GM20000 (cell line): ENCODE data around the gene C2CD4D.
"Not testable (repeated sequence)": the region's sequence is repeated elsewhere in the genome, so short reads cannot be mapped to it uniquely, and the experiment has no call there.

ENCODE experiments used
- DNase-seq: peaks from one replicate; pipeline ENCODE4 v3.0.0; 2012; ENCODE audit warnings: low spot score
- TF ChIP-seq, protein P1 (sequence below): IDR thresholded peaks from 2 replicates; pipeline ENCODE4 v1.5.1; 2012; ENCODE audit warnings: mild to moderate bottlenecking, control low read depth; ENCODE audit errors: extremely low read depth, missing control alignments

C2CD4D gene

DNA sequence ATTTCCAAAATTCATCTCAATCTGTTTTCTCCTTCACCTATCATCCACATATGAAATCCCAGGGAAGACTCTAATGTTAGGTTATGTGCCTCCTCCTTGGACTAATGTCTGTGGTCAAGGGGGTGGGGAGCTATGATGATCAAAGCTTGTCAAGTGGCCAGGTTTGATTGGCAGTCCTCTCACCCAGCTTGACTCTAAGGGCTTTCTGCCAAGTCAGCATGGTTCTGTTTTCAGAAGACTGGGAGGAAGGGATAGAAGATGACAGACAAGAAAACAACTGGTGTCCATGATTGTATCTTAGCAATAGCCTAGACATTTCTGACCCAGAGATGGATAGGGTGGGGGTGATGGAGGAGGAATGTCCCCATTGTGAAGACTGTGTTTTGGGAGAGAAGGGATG lies 23.0 kb upstream of the C2CD4D start:
- TF ChIP-seq, protein P1, sequence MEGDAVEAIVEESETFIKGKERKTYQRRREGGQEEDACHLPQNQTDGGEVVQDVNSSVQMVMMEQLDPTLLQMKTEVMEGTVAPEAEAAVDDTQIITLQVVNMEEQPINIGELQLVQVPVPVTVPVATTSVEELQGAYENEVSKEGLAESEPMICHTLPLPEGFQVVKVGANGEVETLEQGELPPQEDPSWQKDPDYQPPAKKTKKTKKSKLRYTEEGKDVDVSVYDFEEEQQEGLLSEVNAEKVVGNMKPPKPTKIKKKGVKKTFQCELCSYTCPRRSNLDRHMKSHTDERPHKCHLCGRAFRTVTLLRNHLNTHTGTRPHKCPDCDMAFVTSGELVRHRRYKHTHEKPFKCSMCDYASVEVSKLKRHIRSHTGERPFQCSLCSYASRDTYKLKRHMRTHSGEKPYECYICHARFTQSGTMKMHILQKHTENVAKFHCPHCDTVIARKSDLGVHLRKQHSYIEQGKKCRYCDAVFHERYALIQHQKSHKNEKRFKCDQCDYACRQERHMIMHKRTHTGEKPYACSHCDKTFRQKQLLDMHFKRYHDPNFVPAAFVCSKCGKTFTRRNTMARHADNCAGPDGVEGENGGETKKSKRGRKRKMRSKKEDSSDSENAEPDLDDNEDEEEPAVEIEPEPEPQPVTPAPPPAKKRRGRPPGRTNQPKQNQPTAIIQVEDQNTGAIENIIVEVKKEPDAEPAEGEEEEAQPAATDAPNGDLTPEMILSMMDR: no peak
- no peak for DNase-seq

DNA sequence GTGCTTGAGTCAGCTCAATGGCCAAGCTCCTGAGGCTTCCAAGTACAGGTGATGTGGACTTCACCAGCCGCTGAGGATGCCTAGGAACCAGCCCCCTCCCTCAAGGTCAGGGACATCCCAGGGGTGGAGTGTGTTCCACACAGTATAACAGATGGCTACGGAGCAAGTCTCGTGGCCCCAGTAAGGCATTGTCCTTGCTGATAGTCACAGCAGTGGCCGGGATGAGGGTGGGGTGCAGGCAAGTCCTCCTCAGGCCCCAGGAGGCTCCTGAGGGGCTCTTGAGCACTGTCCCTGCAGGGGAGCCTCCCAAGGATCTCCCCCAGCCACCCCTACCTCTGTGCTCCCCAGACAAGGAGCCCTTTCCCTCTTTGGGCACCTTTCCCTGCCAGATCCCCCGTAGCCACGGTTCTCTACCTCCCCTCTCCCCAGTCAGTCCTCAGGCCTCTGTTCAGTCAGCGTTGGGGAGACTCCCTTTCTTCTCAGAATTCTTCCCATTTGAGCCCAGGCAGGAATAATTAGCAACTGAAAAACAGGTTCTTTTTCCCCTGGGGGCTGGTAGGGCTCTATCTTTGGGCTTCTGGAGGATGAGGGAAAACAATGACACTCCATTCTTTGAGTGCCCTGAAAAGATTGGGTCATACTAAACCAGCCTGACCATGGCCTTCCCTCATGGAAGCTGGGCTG lies 21.0 kb upstream of the C2CD4D start:
- no peak for DNase-seq
- TF ChIP-seq, protein P1: no peak

DNA sequence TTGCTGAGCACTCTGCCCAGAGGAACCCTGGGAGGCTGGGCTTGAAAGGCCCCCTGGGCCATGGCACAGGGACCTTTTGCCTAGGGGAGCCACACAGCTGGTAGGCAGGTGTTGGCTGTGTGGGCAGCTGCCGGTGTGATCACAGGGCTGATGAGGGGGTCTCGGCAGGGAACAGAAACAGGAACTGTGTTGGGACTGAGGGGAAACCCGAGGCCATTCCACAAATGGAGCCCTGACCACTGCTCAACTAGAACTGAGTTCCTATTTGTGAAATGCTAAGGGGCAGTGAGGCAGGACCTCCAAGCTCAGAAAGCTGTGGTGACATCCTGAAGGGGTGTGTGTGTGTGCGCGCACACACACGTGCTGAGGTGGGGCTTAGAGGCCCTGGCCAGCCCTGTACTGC lies 20.3 kb upstream of the C2CD4D start:
- no peak for DNase-seq

DNA sequence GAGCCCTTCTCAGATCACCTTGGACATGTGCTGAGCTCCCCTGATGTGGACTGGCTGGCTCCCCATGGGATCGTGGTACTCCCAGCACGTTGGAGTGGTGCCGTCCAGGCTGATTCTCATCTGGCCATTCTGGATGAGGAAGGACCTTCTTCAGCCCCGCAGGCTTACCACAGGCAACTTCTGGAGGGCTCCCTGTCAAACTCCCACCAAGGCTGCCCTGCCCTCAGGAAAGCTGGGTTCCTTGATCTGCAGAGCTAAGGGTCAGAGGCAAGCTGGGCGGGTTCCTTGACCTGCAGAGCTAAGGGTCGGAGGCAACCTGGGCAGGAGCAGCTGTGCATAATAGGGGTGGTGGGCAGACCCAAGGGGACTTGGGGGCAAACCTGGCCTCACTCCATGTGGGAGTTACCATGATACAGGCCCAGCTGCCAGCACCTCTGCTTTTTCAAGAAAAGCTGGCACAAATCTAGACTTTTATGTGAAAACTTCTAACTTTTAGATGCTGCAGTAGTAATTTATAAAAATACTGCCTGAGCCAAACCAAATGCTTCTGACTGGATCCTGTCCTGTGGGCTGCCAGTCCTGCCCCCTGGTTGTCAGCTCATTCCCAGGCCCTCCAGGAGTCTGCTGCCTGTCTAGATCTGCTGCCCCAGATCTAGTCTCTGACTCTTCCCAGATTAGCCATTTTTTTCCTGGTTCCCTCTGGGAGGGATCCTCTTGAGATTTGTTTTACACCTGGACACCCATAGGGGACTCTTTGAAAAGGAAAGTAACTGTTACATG lies 19.5 kb upstream of the C2CD4D start:
- TF ChIP-seq, protein P1: no peak
- no peak for DNase-seq

More for the DNA sequence above, 20.3 kb upstream of the C2CD4D start:
- TF ChIP-seq, protein P1: no peak

DNA sequence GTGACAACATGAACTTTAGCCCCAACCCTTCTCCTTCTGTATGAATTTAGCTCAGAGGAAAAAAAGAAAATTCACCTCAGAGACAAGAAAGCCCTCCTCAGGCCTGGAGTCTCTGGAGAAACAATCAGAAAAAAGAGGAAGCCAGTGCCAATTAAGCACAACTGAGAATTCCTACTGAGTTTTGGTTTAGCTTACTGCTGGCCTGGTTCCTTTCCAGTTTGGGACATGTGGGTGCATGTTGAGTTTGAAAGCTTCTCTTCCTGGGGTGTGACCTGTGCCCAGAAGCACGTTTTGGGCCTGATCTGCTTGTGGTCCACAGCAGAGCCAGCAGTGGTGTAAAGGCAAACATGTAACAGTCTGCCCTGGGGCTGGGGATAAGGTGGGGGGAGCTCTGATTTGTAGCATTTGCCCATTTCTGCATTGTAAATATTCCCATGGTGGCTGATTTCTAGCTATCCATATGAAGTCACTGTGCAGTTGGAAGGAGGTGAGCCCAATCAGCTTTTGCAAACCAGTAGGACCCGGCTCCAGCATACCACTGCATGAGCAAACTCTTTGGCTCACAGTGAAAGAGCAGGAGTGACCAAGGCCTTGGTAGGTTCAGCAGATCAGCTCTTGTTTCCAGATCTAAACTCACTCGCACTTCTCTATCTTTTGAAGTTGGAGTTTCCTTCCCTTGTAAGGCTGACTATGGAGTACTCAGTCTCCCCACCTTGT lies 18.6 kb upstream of the C2CD4D start:
- TF ChIP-seq, protein P1: no peak
- DNase-seq: no peak

DNA sequence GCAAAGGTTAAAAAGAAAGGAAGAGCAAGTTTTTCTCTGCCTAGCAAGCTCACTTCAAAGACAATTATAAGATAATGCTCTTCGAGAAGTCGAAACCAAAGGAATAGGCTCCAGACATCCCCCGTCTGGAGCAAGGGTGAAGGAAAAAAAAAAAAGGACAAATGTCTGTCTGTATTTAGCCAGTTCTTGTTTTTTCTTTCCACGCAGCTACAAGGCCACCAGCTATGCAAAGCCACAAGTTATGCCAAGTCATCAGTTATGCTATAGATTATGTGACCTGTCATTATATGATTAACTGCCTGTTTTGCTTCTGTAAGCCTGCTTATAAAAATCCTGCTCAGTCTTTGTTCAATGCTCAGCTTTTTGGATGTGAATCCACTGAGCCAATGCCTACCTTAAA lies 16.3 kb upstream of the C2CD4D start:
- DNase-seq: no peak
- TF ChIP-seq, protein P1: no peak

DNA sequence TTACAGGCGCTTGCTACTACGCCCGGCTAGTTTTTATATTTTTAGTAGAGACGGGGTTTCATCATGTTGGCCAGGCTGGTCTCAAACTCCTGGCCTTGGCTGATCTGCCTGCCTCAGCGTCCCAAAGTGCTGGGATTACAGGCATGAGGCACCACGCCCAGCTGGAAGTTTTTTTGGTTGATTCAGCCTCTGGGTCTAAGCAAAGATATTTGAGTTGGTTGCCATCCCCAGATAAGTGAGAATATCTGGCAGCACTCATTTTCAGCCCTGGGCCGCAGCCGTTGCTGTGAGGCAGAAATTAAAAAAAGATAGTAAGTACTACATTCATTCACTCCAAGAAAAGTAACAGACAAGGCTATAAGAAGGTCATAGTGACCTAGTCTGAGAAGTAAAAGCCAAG lies 15.9 kb upstream of the C2CD4D start:
- DNase-seq: not testable (repeated sequence)
